Nucleus accumbens (tissue), 56 donors: Measurements from ENCODE around the gene TPO.
"Not testable (repeated sequence)": the region's sequence is repeated elsewhere in the genome, so short reads cannot be mapped to it uniquely, and the experiment has no call there.

Source experiments
- DNase-seq, 56 donors: peaks; one replicate each; lab custom pipeline; 2025; lab: John Stamatoyannopoulos, UW

The TPO gene

GRCh38 chr2:1548910-1549673 is 135.8 kb downstream of the TPO start:
- no peak for DNase-seq

GRCh38 chr2:1550076-1550475 is 136.8 kb downstream of the TPO start:
- DNase-seq: no peak

- DNase-seq: peak in 27 of 56 donors; percentile 3 to 69 (median 21)
Observed at GRCh38 chr2:1550658-1551316, 137.5 kb downstream of the TPO start.

GRCh38 chr2:1551905-1552304 is 138.6 kb downstream of the TPO start:
- DNase-seq: no peak

GRCh38 chr2:1552611-1553010 is 139.3 kb downstream of the TPO start:
- no peak for DNase-seq

GRCh38 chr2:1553671-1554295 is 140.5 kb downstream of the TPO start:
- no peak for DNase-seq

GRCh38 chr2:1556286-1556685 is 143.0 kb downstream of the TPO start:
- no peak for DNase-seq

GRCh38 chr2:1556776-1557466 is 143.7 kb downstream of the TPO start:
- DNase-seq: no peak

- DNase-seq: no peak
Observed at GRCh38 chr2:1557467-1557820, 144.2 kb downstream of the TPO start.

GRCh38 chr2:1559589-1560175 is 146.4 kb downstream of the TPO start:
- DNase-seq: no peak

GRCh38 chr2:1561259-1561658 is 148.0 kb downstream of the TPO start:
- peak in 1 of 56 donors; percentile 17 for DNase-seq

- DNase-seq: no peak
Observed at GRCh38 chr2:1561811-1562421, 148.7 kb downstream of the TPO start.

GRCh38 chr2:1563084-1563857 is 150.0 kb downstream of the TPO start:
- DNase-seq: no peak

GRCh38 chr2:1563943-1564891 is 151.0 kb downstream of the TPO start:
- no peak for DNase-seq

- DNase-seq: no peak
Observed at GRCh38 chr2:1567556-1568344, 154.5 kb downstream of the TPO start.

GRCh38 chr2:1568345-1568668 is 155.0 kb downstream of the TPO start:
- DNase-seq: not testable (repeated sequence)

GRCh38 chr2:1569879-1570450 is 156.7 kb downstream of the TPO start:
- no peak for DNase-seq
